K562 (cell line): ENCODE data around the gene NBEAL1.

ENCODE experiments used
- EZH2 ChIP-seq: IDR thresholded peaks from 2 replicates; pipeline ENCODE4 v1.6.1; 2012; ENCODE audit warnings: low read depth, mild to moderate bottlenecking, inconsistent platforms, low read length, borderline replicate concordance
- GABPB1 ChIP-seq: sonication (generic); formaldehyde crosslinking; IDR thresholded peaks from 2 replicates; pipeline ENCODE4 v1.8.0; 2022; ENCODE audit warnings: mild to moderate bottlenecking, missing genetic modification reagents
- JUN ChIP-seq, 2 experiments: sonication (generic) in 1 of 2; formaldehyde crosslinking in 1 of 2; IDR thresholded peaks; 2 replicates each; pipeline versions ENCODE4 v1.6.1 to v1.8.0; 2012 to 2022; ENCODE audit warnings: borderline replicate concordance in 2 of 2, mild to moderate bottlenecking in 2 of 2, improper control_type of control experiment in 1 of 2, low read depth in 1 of 2, low read length in 1 of 2, missing genetic modification reagents in 1 of 2
- KLF6 ChIP-seq: fragments of 250-450 bp; sonication (Bioruptor Pico); IDR thresholded peaks from 2 replicates; pipeline ENCODE4 v1.4.0; 2020; ENCODE audit warnings: mild to moderate bottlenecking, moderate library complexity, borderline replicate concordance
- NCOA2 ChIP-seq, 2 experiments: fragments of 450-650 bp; IDR thresholded peaks; 2 replicates each; pipeline ENCODE4 v1.6.1; 2018; ENCODE audit warnings: mild to moderate bottlenecking in 2 of 2, moderate library complexity in 1 of 2; ENCODE audit not compliant: partially characterized antibody in 2 of 2
- RBM17 ChIP-seq: fragments of 200-400 bp; formaldehyde crosslinking; IDR thresholded peaks from 2 replicates; pipeline ENCODE4 v1.6.1; 2017; ENCODE audit warnings: low read depth, mild to moderate bottlenecking, low read length, borderline replicate concordance
- RCOR1 ChIP-seq, 2 experiments: IDR thresholded peaks; 2 replicates each; pipeline ENCODE4 v1.6.1; 2012; ENCODE audit warnings: low read depth in 2 of 2, low read length in 2 of 2, borderline replicate concordance in 1 of 2, improper control_type of control experiment in 1 of 2
- SAFB2 ChIP-seq: fragments of 200-400 bp; formaldehyde crosslinking; IDR thresholded peaks from 2 replicates; pipeline ENCODE4 v1.6.1; 2018; ENCODE audit warnings: borderline replicate concordance, low read length, low read depth, moderate library complexity; ENCODE audit not compliant: severe bottlenecking
- SMC3 ChIP-seq: conservative IDR thresholded peaks from 2 replicates; pipeline ENCODE4 v1.6.1; 2011; ENCODE audit warnings: low read depth, low read length, improper control_type of control experiment; ENCODE audit not compliant: insufficient read depth
- TAF1 ChIP-seq: IDR thresholded peaks from 2 replicates; pipeline ENCODE4 v1.6.1; 2011; ENCODE audit warnings: mild to moderate bottlenecking, low read length, moderate library complexity; ENCODE audit not compliant: insufficient read depth, control insufficient read depth, severe bottlenecking; ENCODE audit errors: extremely low read depth
- ZNF24 ChIP-seq: fragments of 450-650 bp; IDR thresholded peaks from 2 replicates; pipeline ENCODE4 v1.6.1; 2016
- TF ChIP-seq, protein P1 (sequence below): sonication (generic); formaldehyde crosslinking; IDR thresholded peaks from 2 replicates; pipeline ENCODE4 v1.8.1; 2022; ENCODE audit warnings: missing genetic modification reagents
- TF ChIP-seq, protein P2 (sequence below), 2 experiments: fragments of 450-650 bp; formaldehyde crosslinking in 1 of 2; IDR thresholded peaks; 2 replicates each; pipeline versions ENCODE4 v1.4.0 to v1.6.1; 2014 to 2020; ENCODE audit warnings: mild to moderate bottlenecking in 2 of 2, borderline replicate concordance in 1 of 2, low read depth in 1 of 2
- TF ChIP-seq, protein P3 (sequence below): fragments of 200-600 bp; sonication (generic); IDR thresholded peaks from one replicate; pipeline ENCODE4 v1.6.1; 2012; ENCODE audit warnings: mild to moderate bottlenecking, low read depth, low read length, inconsistent platforms

- TF ChIP-seq, protein P1, sequence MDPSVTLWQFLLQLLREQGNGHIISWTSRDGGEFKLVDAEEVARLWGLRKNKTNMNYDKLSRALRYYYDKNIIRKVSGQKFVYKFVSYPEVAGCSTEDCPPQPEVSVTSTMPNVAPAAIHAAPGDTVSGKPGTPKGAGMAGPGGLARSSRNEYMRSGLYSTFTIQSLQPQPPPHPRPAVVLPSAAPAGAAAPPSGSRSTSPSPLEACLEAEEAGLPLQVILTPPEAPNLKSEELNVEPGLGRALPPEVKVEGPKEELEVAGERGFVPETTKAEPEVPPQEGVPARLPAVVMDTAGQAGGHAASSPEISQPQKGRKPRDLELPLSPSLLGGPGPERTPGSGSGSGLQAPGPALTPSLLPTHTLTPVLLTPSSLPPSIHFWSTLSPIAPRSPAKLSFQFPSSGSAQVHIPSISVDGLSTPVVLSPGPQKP, result no peak
- no peak for TF ChIP-seq RBM17
- no peak for TF ChIP-seq EZH2
- TF ChIP-seq, protein P2, sequence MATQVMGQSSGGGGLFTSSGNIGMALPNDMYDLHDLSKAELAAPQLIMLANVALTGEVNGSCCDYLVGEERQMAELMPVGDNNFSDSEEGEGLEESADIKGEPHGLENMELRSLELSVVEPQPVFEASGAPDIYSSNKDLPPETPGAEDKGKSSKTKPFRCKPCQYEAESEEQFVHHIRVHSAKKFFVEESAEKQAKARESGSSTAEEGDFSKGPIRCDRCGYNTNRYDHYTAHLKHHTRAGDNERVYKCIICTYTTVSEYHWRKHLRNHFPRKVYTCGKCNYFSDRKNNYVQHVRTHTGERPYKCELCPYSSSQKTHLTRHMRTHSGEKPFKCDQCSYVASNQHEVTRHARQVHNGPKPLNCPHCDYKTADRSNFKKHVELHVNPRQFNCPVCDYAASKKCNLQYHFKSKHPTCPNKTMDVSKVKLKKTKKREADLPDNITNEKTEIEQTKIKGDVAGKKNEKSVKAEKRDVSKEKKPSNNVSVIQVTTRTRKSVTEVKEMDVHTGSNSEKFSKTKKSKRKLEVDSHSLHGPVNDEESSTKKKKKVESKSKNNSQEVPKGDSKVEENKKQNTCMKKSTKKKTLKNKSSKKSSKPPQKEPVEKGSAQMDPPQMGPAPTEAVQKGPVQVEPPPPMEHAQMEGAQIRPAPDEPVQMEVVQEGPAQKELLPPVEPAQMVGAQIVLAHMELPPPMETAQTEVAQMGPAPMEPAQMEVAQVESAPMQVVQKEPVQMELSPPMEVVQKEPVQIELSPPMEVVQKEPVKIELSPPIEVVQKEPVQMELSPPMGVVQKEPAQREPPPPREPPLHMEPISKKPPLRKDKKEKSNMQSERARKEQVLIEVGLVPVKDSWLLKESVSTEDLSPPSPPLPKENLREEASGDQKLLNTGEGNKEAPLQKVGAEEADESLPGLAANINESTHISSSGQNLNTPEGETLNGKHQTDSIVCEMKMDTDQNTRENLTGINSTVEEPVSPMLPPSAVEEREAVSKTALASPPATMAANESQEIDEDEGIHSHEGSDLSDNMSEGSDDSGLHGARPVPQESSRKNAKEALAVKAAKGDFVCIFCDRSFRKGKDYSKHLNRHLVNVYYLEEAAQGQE (IDR thresholded peaks at IDR 0.05; ENCODE audit: borderline replicate concordance), result no peak
- TF ChIP-seq, protein P2 (CRISPR knock-in tag; IDR thresholded peaks at IDR 0.05; ENCODE audit: low read depth), result no peak
- no peak for TF ChIP-seq KLF6 (CRISPR knock-in tag)
- TF ChIP-seq JUN (IDR thresholded peaks at IDR 0.05; ENCODE audit: borderline replicate concordance, low read depth, low read length), result no peak
- no peak for TF ChIP-seq JUN (CRISPR knock-in tag; IDR thresholded peaks at IDR 0.05; ENCODE audit: borderline replicate concordance)
- no peak for TF ChIP-seq ZNF24
- TF ChIP-seq, protein P3, sequence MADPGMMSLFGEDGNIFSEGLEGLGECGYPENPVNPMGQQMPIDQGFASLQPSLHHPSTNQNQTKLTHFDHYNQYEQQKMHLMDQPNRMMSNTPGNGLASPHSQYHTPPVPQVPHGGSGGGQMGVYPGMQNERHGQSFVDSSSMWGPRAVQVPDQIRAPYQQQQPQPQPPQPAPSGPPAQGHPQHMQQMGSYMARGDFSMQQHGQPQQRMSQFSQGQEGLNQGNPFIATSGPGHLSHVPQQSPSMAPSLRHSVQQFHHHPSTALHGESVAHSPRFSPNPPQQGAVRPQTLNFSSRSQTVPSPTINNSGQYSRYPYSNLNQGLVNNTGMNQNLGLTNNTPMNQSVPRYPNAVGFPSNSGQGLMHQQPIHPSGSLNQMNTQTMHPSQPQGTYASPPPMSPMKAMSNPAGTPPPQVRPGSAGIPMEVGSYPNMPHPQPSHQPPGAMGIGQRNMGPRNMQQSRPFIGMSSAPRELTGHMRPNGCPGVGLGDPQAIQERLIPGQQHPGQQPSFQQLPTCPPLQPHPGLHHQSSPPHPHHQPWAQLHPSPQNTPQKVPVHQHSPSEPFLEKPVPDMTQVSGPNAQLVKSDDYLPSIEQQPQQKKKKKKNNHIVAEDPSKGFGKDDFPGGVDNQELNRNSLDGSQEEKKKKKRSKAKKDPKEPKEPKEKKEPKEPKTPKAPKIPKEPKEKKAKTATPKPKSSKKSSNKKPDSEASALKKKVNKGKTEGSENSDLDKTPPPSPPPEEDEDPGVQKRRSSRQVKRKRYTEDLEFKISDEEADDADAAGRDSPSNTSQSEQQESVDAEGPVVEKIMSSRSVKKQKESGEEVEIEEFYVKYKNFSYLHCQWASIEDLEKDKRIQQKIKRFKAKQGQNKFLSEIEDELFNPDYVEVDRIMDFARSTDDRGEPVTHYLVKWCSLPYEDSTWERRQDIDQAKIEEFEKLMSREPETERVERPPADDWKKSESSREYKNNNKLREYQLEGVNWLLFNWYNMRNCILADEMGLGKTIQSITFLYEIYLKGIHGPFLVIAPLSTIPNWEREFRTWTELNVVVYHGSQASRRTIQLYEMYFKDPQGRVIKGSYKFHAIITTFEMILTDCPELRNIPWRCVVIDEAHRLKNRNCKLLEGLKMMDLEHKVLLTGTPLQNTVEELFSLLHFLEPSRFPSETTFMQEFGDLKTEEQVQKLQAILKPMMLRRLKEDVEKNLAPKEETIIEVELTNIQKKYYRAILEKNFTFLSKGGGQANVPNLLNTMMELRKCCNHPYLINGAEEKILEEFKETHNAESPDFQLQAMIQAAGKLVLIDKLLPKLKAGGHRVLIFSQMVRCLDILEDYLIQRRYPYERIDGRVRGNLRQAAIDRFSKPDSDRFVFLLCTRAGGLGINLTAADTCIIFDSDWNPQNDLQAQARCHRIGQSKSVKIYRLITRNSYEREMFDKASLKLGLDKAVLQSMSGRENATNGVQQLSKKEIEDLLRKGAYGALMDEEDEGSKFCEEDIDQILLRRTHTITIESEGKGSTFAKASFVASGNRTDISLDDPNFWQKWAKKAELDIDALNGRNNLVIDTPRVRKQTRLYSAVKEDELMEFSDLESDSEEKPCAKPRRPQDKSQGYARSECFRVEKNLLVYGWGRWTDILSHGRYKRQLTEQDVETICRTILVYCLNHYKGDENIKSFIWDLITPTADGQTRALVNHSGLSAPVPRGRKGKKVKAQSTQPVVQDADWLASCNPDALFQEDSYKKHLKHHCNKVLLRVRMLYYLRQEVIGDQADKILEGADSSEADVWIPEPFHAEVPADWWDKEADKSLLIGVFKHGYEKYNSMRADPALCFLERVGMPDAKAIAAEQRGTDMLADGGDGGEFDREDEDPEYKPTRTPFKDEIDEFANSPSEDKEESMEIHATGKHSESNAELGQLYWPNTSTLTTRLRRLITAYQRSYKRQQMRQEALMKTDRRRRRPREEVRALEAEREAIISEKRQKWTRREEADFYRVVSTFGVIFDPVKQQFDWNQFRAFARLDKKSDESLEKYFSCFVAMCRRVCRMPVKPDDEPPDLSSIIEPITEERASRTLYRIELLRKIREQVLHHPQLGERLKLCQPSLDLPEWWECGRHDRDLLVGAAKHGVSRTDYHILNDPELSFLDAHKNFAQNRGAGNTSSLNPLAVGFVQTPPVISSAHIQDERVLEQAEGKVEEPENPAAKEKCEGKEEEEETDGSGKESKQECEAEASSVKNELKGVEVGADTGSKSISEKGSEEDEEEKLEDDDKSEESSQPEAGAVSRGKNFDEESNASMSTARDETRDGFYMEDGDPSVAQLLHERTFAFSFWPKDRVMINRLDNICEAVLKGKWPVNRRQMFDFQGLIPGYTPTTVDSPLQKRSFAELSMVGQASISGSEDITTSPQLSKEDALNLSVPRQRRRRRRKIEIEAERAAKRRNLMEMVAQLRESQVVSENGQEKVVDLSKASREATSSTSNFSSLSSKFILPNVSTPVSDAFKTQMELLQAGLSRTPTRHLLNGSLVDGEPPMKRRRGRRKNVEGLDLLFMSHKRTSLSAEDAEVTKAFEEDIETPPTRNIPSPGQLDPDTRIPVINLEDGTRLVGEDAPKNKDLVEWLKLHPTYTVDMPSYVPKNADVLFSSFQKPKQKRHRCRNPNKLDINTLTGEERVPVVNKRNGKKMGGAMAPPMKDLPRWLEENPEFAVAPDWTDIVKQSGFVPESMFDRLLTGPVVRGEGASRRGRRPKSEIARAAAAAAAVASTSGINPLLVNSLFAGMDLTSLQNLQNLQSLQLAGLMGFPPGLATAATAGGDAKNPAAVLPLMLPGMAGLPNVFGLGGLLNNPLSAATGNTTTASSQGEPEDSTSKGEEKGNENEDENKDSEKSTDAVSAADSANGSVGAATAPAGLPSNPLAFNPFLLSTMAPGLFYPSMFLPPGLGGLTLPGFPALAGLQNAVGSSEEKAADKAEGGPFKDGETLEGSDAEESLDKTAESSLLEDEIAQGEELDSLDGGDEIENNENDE, result no peak
- no peak for TF ChIP-seq GABPB1
- no peak for TF ChIP-seq SMC3
- no peak for TF ChIP-seq NCOA2 (IDR thresholded peaks at IDR 0.05; ENCODE audit: partially characterized antibody in 2 of 2)
- no peak for TF ChIP-seq RCOR1 (IDR thresholded peaks at IDR 0.05; ENCODE audit: borderline replicate concordance in 1 of 2, low read depth in 2 of 2, low read length in 2 of 2)
- no peak for TF ChIP-seq TAF1
- TF ChIP-seq SAFB2, result no peak
These were observed 91.3 kb downstream of the NBEAL1 start for GRCh38 chr2:203105996-203106395.
